Activated naive CD8-positive, alpha-beta T cell treated with anti-CD3 and anti-CD28 coated beads for 36 hours (primary cell): ENCODE data around the gene COL21A1. TPM values are rescaled to one million over a fixed set of nuclear protein-coding genes. Genes with fewer than 3 reads are reported as not detected.

Source experiments
- DNase-seq: peaks from one replicate; pipeline ENCODE4 v3.0.0; 2021
- H3K27ac Mint-ChIP-seq: one replicate; pipeline ENCODE4 v1.8.0; 2022; ENCODE audit warnings: mild to moderate bottlenecking, moderate library complexity, mixed read lengths
- H3K27me3 Mint-ChIP-seq: one replicate; pipeline ENCODE4 v1.8.0; 2022; ENCODE audit warnings: mild to moderate bottlenecking, mixed read lengths
- H3K36me3 Mint-ChIP-seq: one replicate; pipeline ENCODE4 v1.8.0; 2021; ENCODE audit warnings: mild to moderate bottlenecking, mixed read lengths
- H3K4me1 Mint-ChIP-seq: one replicate; pipeline ENCODE4 v1.8.0; 2021; ENCODE audit warnings: mixed read lengths
- H3K4me3 Mint-ChIP-seq: one replicate; pipeline ENCODE4 v1.8.0; 2022; ENCODE audit warnings: mild to moderate bottlenecking, moderate library complexity, mixed read lengths
- H3K9me3 Mint-ChIP-seq: one replicate; pipeline ENCODE4 v1.8.0; 2022; ENCODE audit warnings: mixed read lengths
- total RNA-seq, 2 experiments: library from RNA; stranded (reverse); gene quantifications; one replicate each; pipeline ENCODE4 v1.2.3, GENCODE V29; 2021

The COL21A1 gene
- total RNA-seq, 2 experiments from 2014 or later = not detected

DNA sequence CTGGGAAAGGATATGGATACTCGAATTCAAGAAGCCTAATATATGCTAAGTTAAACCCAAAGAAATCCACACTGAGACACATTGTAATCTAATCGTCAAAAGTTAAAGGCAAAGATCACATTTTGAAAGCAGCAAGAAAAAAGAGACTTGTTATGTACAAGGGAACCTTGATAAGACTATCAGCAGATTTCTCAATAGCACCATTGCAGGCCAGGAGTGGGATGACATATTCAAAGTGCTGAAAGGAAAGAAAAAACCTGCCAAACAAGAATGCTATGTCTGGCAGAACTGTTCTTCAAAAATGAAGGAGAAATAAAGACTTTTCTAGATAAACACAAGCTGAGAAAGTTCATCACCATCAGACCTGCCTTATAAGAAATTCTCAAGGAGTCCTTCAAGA lies 75.2 kb downstream of the COL21A1 start:
- Mint-ChIP-seq H3K27me3 (no peaks in the 10 kb centered on the region), H3K9me3 (peaks cover 30% of the 10 kb centered on the region), H3K4me1 (no peaks in the 10 kb centered on the region), H3K4me3 (no peak overlapping the region), H3K27ac (no peak overlapping the region), H3K36me3 (no peaks in the 10 kb centered on the region)
- DNase-seq = no peak

DNA sequence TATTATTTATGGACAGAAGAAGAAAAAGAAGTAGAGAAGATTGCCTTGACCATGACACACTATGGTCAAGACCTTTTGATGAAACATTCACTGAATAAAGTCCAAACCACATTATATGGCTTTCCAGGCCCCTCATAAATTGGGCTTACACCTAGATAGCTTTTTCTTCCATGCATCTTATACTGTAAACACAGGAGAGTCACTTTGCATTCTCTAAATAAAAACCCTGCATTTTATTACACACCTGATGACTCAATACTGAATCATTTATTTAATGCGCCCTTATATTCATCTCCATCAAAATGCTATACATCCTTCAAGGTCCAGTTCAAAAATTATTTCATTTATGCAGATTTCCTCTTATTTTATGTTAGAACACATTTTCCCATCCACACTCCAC lies 78.0 kb downstream of the COL21A1 start:
- H3K27ac Mint-ChIP-seq = no peak overlapping the region
- no peaks in the 10 kb centered on the region for H3K4me1 Mint-ChIP-seq
- no peaks in the 10 kb centered on the region for H3K36me3 Mint-ChIP-seq
- H3K4me3 Mint-ChIP-seq = no peak overlapping the region
- no peak for DNase-seq
- H3K27me3 Mint-ChIP-seq = no peaks in the 10 kb centered on the region
- H3K9me3 Mint-ChIP-seq = peaks cover 24% of the 10 kb centered on the region

DNA sequence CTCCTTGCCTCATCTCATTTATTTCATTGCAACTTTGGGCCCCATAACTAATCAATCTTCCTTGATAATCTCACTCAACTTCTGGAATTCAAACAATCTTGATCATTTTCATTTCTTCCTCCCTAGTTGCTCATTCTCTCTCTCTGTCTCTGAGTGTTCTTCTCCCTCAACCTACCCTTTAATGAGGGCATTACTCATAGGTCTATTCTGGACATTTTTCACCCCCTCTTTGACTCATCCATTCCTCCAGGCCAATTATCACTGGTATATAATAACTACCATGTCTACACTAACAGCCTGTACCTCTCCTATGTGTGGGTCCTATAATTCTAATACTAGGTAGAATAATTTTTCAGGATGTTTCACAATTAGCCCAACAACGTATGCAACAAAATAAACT lies 78.8 kb downstream of the COL21A1 start:
- Mint-ChIP-seq H3K4me1 (no peaks in the 10 kb centered on the region), H3K36me3 (no peaks in the 10 kb centered on the region), H3K9me3 (peaks cover 17% of the 10 kb centered on the region), H3K27ac (no peak overlapping the region), H3K27me3 (no peaks in the 10 kb centered on the region), H3K4me3 (no peak overlapping the region)
- no peak for DNase-seq

DNA sequence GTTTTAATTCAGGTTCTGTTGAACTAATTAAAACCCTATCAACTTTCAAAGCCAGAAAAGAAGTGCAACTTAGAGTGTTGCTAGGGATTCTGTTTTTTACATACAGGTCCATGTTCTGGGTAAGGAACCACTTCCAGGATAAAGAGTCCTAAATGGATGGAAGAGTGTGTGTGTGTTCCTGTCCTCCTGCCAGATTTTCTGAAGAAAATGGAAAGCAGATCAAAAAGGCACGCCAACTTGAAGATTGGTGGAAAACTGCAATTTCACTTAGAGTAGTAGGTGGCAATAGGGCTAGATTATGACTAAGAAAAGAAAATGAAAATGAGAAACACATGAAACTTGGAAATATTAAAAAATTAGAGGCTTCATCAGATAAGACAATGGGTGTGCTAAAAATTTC lies 85.3 kb downstream of the COL21A1 start:
- DNase-seq = no peak
- Mint-ChIP-seq H3K27ac (no peak overlapping the region), H3K4me1 (no peaks in the 10 kb centered on the region), H3K36me3 (no peaks in the 10 kb centered on the region), H3K27me3 (no peaks in the 10 kb centered on the region), H3K4me3 (no peak overlapping the region), H3K9me3 (peaks cover 5% of the 10 kb centered on the region)

DNA sequence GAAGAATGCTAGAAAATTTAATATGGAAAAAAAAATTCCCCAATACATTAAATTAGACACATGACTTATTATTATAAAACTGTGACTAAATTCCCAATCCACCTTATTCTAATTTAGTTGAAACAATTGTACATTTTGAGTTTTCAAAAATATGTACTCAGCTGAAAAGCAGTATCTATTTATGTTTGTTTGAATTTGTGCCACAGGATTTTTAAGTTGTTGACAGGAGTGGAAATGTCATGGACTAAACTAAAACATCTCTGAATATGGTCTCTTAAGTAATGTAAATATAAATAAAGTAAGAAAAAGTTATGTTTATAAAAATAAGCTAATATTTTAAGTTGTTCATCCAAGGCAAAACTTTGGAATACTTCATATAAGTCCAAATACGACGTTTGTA lies 86.9 kb downstream of the COL21A1 start:
- H3K9me3 Mint-ChIP-seq = peaks cover 5% of the 10 kb centered on the region
- H3K27me3 Mint-ChIP-seq = no peaks in the 10 kb centered on the region
- H3K4me3 Mint-ChIP-seq = no peak overlapping the region
- no peaks in the 10 kb centered on the region for H3K36me3 Mint-ChIP-seq
- no peaks in the 10 kb centered on the region for H3K4me1 Mint-ChIP-seq
- DNase-seq = no peak
- no peak overlapping the region for H3K27ac Mint-ChIP-seq

DNA sequence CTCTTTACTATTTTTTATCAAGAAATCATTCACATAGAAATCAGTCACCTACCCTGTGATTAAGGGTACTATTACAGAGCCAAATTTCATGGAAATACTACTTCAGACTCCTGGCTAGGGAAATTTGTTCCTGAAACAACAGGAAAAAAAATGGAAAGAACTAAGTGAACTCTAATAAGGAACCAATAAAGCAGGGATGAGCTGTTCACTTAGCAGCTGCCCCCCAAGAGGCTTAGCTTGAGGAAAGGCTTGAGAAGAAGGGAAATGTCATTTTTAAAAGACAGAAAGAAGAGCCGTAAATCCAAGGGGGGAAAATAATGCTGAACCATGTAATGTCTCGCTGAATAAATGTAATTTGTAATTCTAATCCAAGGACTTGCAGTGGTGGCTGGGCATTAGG lies 88.8 kb downstream of the COL21A1 start:
- Mint-ChIP-seq H3K4me3 (no peak overlapping the region), H3K9me3 (peaks cover 13% of the 10 kb centered on the region), H3K36me3 (no peaks in the 10 kb centered on the region), H3K27ac (no peak overlapping the region), H3K27me3 (no peaks in the 10 kb centered on the region), H3K4me1 (no peaks in the 10 kb centered on the region)
- DNase-seq = no peak

DNA sequence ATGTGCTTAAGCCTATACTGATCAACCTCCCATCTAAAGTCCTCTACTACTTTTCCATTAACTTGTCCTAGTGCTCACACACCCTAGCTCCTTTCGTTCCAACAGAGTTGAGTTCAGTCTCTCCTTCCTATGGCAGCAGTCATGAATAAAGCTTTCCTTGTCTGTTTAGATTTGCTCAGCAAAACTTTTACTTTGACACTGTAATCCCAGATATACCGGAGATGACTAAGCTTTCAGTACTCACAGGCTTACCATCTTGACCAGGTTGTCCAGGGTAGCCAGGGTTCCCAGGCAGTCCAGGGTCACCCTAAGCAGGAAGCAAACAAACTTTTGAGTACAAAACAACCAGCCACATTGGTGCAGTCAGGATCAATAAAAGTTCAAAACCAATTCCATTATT lies 90.7 kb downstream of the COL21A1 start:
- H3K4me1 Mint-ChIP-seq = no peaks in the 10 kb centered on the region

DNA sequence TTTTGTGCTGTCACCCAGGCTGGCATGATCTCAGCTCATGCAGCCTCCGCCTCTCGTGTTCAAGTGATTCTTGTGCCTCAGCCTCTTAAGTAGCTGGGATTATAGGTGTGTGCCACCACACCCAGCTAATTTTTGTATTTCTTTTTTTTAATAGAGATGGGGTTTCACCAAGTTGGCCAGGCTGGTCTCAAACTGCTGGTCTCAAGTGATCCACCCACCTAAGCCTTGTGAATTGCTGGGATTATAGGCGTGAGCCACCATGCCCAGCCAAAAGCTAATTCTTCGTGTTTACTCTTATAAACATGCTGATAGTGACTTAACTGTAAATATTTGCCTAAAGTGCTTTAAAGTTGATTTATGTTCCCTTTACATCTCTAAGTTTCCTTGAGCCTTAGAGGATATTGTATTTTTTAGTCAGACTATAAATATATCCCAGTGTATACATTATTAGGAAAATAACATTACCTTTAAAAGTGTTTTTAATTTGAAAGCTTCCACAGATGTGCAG lies 91.7 kb downstream of the COL21A1 start:
- Mint-ChIP-seq H3K27ac (no peak overlapping the region), H3K9me3 (peaks cover 15% of the 10 kb centered on the region), H3K36me3 (no peaks in the 10 kb centered on the region)

More for the DNA sequence above, 90.7 kb downstream of the COL21A1 start:
- Mint-ChIP-seq H3K27me3 (no peaks in the 10 kb centered on the region), H3K27ac (no peak overlapping the region), H3K9me3 (peaks cover 15% of the 10 kb centered on the region), H3K36me3 (no peaks in the 10 kb centered on the region), H3K4me3 (no peak overlapping the region)
- DNase-seq = no peak

DNA sequence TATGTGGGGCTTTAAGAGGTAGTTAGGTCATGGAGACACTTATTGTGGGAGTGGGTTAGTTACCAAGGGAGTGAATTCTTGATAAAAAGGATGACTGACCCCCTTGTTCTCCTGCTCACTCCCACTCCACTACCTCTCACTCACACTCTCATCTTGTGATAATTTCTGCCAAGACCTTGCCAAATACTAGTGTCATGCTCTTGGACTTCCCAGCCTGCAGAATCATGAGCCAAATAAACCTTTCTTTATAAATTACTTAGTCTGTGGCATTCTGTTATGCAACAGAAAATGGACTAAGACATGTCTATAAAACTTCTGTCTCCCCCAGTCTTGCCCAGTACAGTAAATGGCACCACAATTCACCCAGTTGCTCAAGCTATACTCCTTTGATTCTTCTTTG lies 93.3 kb downstream of the COL21A1 start:
- no peaks in the 10 kb centered on the region for H3K36me3 Mint-ChIP-seq
- H3K27ac Mint-ChIP-seq = no peak overlapping the region
- no peaks in the 10 kb centered on the region for H3K4me1 Mint-ChIP-seq
- no peak for DNase-seq
- no peaks in the 10 kb centered on the region for H3K27me3 Mint-ChIP-seq
- no peak overlapping the region for H3K4me3 Mint-ChIP-seq
- H3K9me3 Mint-ChIP-seq = peaks cover 15% of the 10 kb centered on the region

More for the DNA sequence above, 91.7 kb downstream of the COL21A1 start:
- Mint-ChIP-seq H3K4me3 (no peak overlapping the region), H3K4me1 (no peaks in the 10 kb centered on the region), H3K27me3 (no peaks in the 10 kb centered on the region)
- DNase-seq = no peak

DNA sequence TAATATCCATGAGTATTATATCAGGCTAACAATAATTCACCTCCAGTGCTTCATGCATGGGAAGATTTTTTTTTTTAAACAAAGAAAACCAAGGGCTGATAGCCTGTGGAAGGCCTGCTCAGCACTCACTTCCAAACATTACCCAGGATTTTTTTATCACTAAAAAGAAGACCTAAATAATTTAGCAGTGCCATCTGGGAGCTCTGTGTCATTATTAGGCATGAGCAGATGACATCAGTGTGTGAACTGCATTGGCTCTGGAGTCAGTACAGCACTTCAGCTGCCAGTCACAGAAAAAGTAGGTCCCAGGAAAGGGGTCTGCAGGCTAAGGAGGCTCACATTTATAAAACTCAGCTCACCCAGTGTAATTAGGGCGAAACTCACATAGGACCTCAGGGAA lies 94.8 kb downstream of the COL21A1 start:
- H3K4me1 Mint-ChIP-seq = no peaks in the 10 kb centered on the region
- H3K4me3 Mint-ChIP-seq = no peak overlapping the region
- DNase-seq = no peak
- peaks cover 17% of the 10 kb centered on the region for H3K9me3 Mint-ChIP-seq
- H3K27ac Mint-ChIP-seq = no peak overlapping the region
- H3K36me3 Mint-ChIP-seq = no peaks in the 10 kb centered on the region
- no peaks in the 10 kb centered on the region for H3K27me3 Mint-ChIP-seq

DNA sequence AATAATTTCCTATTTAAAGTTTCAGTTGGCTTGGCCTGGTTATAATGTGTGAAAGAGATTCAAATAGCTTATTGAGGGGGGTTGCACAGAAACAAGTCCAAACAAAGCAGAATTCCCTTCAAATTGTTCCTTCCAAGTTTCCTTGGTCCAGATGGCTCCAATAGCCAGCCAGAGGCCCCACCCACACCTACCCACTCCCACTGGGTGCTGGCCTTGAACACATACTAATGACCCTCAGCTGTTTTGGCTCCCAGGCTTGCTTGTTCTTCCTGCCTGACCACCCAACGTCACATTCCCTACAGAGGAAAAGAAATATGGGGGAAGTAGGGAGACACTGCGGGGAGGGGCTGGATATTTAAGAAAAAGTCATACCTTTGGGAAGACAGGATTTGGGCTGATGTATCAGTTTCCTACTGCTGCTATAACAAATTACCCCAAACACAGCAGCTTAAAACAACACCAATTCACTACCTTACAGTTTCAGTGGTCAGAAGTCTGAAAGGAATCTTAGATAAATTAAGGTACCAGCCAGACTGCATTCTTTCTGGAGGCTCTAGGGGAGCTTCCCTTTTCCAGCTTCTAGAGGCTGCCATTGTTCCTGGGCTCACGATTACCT lies 95.7 kb downstream of the COL21A1 start:
- no peak for DNase-seq
- no peaks in the 10 kb centered on the region for H3K36me3 Mint-ChIP-seq
- no peaks in the 10 kb centered on the region for H3K27me3 Mint-ChIP-seq
- no peaks in the 10 kb centered on the region for H3K4me1 Mint-ChIP-seq
- H3K27ac Mint-ChIP-seq = no peak overlapping the region
- H3K9me3 Mint-ChIP-seq = peaks cover 17% of the 10 kb centered on the region
- no peak overlapping the region for H3K4me3 Mint-ChIP-seq

DNA sequence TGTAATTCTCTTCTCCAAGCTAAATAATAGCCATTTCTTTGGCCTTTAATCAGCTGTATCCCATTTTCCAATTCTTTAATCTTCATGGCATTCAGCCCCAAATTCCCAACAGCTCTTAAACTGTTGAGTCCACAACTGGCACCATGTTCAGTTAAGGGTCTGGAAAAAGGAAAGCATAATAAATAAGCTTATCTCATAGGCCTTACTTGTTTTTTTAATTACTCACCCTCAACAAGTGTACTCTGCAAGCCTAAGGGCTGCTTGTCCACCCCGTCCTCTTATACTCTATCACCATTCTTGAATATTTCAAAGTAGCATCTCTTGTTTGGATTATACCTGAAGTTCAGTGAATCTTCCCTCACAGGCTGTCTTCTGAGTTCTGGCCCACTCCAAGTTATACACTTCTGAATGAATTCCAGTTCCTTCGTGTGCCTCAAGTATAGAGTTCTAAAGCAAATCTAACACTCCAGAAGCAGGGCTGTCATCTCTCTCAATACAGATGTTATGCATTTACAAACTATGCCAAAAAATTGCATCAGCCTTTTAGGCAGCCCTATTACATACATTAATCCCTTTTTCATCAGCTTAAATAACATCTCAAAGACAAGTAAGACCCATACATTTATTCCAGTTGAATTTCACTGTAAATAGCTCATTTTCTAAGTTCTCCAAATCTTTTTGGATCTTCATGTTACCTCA lies 98.7 kb downstream of the COL21A1 start:
- H3K4me3 Mint-ChIP-seq = no peak overlapping the region
- no peak for DNase-seq
- no peaks in the 10 kb centered on the region for H3K27me3 Mint-ChIP-seq
- H3K36me3 Mint-ChIP-seq = no peaks in the 10 kb centered on the region
- peaks cover 13% of the 10 kb centered on the region for H3K9me3 Mint-ChIP-seq
- H3K4me1 Mint-ChIP-seq = no peaks in the 10 kb centered on the region
- no peak overlapping the region for H3K27ac Mint-ChIP-seq

DNA sequence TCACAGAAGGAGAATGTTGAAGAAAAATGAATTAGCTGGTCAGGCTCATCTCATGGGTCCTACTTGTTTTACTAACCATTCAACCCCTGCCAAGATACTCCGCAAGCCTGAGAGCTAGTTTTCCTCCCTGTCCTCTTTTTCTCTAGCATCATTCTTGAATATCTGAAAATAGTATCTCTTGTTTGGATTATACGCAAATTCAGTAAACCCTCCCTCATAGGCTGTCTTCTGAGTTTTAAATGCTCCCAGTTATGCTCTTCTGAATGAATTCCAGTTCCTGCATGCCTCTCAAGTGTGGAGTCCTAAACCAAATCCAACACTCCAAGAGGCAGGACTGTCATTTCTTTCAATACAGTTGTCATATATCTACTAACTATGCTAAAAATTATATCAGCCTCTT lies 99.6 kb downstream of the COL21A1 start:
- no peaks in the 10 kb centered on the region for H3K27me3 Mint-ChIP-seq
- no peaks in the 10 kb centered on the region for H3K36me3 Mint-ChIP-seq
- H3K27ac Mint-ChIP-seq = no peak overlapping the region
- peaks cover 10% of the 10 kb centered on the region for H3K9me3 Mint-ChIP-seq
- no peak for DNase-seq
- H3K4me1 Mint-ChIP-seq = no peaks in the 10 kb centered on the region
- no peak overlapping the region for H3K4me3 Mint-ChIP-seq

DNA sequence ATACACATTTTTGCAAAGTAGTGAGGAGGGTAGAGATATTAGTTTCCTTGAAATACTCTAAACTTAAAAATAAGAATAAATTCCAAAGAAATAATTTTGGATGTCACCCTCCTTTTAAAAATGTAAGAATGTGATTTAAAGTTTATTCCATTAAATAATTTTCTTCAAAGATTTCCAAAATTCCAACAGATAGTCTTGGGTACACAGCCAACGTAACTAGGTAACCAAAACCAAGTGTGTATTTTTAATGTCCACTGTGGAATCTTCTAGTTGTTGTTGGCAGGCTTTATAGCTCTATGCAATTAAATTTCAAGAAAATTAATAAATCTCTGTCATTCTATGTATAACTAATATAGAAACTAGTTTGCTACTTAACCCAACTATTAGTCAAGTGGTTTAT lies 101.3 kb downstream of the COL21A1 start:
- H3K36me3 Mint-ChIP-seq = no peaks in the 10 kb centered on the region
- DNase-seq = no peak
- H3K4me1 Mint-ChIP-seq = no peaks in the 10 kb centered on the region
- no peaks in the 10 kb centered on the region for H3K27me3 Mint-ChIP-seq
- no peak overlapping the region for H3K4me3 Mint-ChIP-seq
- no peak overlapping the region for H3K27ac Mint-ChIP-seq
- H3K9me3 Mint-ChIP-seq = peaks cover 9% of the 10 kb centered on the region

DNA sequence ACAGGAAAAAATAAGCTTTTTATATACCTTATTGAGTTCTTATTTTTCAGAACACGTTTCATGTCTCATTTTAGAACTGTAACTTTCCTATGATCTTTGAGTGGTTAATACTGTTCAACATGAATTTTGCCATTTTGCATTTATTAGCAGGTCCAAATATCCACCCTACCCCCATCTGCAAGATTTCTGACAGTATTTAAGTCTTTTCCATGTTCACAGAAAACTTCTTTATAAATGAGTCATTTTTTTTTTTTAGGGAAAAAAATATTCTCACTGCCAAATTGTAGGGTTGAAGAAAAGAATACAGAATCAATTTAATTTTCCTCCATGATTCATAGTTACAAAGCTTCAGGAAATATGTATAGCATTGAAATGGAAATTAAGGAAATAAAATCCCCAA lies 101.8 kb downstream of the COL21A1 start:
- Mint-ChIP-seq H3K36me3 (no peaks in the 10 kb centered on the region), H3K4me3 (no peak overlapping the region), H3K4me1 (no peaks in the 10 kb centered on the region), H3K27me3 (no peaks in the 10 kb centered on the region), H3K27ac (no peak overlapping the region), H3K9me3 (peaks cover 9% of the 10 kb centered on the region)
- DNase-seq = no peak
